Fibroblast of skin of right biceps (primary cell): ENCODE measurements around the gene SAXO2.
"Not testable (repeated sequence)": the region's sequence is repeated elsewhere in the genome, so short reads cannot be mapped to it uniquely, and the experiment has no call there.

Source experiments
- DNase-seq: peaks from one replicate; pipeline ENCODE4 v3.0.0-alpha.2; 2013

SAXO2 gene

DNA sequence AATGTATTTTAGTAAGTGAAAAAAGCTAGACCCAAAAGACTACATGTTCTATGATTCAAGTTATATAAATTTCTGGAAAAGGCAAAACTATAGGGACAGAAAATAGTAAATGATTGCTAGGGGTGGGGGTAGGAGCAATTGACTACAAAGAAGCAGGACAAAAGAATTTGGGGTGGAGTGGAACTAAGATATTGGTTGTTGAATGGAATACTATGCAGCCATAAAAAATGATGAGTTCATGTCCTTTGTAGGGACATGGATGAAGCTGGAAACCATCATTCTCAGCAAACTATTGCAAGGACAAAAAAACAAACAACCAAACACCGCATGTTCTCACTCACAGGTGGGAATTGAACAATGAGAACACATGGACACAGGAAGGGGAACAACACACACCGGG, 25.6 kb downstream of the SAXO2 start:
- DNase-seq: not testable (repeated sequence)

DNA sequence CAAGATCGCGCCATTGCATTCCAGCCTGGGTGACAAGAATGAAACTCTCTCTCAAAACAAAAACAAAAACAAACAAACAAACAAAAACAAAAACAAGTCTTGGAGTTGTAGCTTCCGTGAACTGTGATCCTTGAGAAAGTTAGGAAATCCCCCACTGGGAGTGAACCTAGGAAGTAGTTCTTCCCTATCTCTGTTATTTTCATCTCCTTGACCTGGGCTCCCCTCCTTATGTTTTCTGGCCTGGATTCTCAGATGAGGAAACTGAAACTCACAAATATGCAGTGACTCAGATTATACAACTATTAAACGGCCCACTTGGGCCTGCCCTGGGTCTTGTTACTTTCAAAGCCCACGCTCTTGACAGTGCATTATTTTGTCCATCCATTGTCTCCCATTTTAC, 29.7 kb downstream of the SAXO2 start:
- no peak for DNase-seq

DNA sequence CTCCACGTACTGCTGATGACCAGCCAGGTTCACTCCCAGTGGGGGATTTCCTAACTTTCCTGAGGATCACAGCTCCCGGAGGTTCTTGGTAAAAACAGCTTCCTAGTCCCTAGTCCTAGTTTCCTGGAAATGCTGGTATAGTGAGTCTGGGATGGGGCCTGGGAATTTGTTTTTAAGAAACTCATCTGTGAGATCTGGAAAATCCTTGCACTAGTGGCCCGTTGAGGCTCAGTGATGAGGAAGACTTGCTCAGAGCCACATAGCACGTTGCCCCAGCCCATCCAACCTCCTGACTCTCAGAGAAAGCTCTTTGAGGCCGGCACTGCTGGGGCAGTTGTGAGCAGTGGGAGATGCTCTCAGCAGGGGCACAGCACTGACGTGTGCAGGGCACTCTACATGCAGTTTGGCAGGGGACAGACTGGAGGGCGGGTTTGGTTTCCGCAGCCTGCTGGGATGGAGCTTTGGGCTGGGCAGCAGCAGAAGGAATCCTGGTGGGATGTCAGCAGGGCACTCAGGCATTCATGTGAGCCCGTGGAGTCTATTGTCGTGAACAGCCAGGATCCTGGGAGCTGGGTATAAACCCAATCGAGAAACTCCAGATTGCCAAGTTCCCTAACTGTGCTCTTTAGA, 31.6 kb downstream of the SAXO2 start:
- no peak for DNase-seq

DNA sequence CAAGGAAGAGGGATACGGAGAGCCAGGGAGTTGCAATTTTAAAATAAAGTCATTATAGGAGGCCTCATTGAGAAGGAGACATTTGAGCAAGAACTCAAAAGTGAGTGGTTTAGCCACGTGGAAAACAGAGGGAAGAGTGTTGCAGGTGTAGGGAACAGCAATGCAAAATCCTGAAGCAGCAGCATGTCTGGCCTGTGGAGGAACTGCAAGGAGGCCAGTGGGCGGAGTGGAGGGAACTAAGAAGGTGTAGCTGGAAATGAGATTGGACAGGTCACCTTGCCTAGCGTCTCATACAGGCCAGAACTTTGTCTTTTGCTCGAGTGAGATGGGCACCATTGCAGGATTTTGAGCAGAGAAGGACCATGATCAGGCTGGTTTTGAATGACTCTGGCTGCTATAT, 34.9 kb downstream of the SAXO2 start:
- DNase-seq: no peak

DNA sequence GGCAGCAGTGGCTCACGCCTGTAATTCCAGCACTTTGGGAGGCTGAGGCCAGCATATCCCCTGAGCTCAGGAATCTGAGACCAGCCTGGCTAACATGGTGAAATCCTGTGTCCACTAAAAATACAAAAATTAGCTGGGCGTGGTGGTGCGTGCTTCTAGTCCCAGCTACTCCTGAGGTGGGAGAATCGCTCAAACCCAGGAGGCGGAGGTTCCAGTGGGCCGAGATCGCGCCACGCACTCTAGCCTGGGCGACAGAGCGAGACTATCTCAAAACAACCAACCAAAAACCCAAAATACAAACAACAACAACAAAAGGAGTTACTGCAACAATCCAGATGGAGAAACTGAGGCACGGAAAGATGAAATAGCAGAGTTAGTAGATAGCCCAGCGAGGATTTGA, 35.4 kb downstream of the SAXO2 start:
- DNase-seq: no peak

DNA sequence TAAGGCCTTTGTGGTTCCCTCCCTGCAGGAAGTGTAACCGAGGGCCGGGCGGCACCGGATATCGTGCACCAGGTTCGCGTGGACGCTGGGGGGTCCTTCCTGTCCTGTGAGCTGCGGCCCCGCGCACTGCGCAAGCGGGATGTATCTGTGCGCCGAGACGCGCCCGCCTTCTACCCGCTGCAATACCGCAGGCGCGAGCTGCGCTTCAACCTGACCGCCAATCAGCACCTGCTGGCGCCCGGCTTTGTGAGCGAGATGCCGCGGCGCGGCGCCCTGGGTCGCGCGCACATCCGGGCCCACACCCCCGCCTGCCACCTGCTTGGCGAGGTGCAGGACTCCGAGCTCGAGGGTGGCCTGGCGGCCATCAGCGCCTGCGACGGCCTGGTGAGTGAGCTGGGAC, 35.9 kb downstream of the SAXO2 start:
- no peak for DNase-seq

DNA sequence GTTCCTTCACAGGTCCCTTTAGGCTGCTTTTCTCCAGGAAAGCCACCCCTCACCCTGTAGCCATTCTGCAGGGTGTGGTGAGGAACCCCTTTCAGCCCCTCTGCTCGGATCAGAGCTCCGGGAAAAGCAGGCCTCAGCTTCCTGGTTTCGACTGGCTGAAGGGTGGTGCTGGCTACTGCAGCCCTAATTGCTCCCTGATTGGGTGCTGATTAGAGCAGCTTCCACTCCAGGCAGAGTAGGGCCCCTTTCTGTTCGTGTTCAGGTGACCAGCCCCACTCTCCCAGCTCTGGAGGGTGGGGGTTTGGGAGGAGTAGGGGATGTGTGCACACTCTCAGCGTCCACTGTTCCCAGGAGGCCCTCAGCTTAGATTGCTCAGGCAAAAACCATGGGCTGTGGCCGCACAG, 36.9 kb downstream of the SAXO2 start:
- not testable (repeated sequence) for DNase-seq

DNA sequence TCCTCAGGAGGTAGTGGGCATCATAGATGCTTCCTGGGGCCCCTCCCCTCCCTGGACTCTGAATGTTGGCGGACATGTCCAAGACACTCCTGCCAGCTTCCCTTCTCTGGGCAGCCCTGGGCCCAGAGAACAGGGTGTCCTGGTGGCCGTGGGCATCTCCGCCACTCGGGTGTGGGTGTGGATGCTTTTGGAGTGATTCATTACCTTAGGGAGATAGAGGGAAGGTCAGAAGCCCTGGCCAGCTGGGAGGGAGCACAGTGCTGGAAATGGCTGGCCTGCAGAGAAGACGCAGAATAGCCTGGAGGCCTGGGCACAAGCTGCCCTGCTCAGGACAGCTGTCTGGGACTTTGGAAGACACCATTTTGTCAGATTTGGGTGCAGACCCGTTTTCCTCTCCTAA, 37.7 kb downstream of the SAXO2 start:
- DNase-seq: not testable (repeated sequence)

DNA sequence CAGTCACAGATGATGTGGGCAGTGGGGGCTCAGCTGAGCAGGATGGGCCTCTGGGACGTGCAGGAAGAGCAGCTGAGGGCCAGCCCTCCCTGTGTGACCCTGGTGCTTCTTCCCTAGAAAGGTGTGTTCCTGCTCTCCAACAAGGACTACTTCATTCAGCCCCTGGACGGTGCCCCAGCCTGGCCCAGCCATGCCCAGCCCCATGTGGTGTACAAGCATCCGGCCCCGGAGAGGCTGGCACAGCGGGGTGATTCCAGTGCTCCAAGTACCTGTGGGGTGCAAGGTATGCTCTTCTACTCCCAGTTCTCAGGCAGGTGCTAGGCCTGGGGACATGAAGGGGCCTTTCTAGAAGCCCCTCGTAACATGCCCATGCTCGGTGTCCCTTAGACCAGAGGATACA, 38.3 kb downstream of the SAXO2 start:
- no peak for DNase-seq

DNA sequence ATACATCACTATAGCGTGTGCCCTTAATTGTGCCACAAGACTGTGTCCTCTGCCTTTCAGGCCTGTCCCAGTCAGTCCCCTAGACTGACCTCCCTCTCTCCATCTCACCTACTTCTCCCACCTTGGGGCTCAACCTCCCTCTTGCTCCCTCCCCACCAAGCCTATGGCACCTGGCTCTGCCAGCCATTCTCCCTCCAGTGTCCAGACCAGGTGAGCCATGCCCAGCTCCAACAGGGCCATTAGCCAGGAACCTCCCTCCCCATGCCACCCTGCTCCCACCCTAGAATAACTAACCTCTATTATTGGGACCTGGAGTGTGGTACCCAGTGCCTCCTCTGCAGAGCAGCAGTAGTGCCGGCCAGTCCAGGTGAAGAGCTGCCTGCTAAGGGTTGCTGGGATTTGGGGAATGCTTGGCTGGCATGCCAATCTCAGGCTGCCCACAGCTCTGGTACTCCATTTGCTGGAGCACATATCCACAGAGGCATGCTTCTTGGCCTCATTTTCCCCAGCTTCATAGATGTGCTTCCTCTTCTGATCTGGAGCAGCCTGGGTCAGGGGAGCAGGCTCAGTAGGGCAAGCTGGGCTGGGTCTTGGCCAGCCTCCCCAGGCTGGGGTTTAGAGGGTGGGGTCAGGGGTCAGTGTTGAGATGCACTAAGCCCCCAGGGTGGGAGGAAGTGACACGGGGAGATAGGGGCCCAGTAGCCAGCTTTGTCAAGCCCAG, 38.8 kb downstream of the SAXO2 start:
- DNase-seq: no peak

DNA sequence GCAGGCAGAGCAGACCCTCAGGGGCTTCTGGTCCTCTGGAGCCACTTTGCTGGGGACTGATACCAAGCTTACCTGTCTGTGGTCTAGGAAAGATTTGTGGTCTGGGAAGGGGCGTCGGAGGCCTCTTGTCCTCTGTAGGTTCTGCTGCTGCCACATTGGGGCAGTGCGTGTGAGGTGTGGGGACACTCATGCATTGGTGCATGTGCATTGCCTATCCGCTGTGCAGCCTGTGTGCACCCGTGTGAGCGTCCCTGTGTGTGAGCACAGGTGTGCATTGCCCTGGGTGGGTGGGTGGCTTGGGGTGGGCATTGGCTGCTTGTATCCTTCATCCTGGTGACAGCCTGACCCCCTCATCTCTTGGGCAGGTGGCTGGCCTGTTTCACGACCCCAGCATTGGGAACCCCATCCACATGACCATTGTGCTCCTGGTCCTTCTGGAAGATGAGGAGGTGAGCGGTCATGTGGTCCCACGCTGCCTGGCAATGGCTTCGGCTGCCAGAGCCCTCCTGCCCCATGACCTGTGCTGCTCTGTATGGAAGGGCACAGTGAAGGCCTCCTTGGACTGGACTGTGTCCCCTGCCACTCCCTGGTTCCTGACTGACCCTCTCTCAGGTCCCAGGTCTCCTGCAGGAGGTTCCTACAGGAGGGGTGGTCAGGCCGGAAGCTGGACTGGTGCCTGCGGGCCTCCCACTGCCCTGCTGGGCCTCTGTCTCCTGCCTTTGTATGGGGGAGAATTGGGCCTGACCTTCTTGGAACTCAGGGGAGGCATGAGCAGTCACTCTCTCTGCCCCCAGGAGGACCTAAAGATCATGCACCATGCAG, 41.5 kb downstream of the SAXO2 start:
- DNase-seq: no peak

DNA sequence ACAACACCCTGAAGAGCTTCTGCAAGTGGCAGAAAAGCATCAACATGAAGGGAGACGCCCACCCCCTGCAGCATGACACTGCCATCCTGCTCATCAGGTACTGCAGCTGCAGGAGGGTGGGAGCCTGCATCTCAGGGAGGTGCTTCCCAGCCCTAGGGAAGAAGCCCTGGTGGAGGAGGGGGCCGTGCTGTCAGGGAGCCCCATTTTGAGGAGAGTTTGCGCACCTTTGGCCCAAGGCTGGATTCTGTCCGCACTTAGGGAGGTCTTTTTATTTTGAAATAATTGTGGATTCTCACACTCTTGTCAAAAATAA, 42.1 kb downstream of the SAXO2 start:
- DNase-seq: no peak

DNA sequence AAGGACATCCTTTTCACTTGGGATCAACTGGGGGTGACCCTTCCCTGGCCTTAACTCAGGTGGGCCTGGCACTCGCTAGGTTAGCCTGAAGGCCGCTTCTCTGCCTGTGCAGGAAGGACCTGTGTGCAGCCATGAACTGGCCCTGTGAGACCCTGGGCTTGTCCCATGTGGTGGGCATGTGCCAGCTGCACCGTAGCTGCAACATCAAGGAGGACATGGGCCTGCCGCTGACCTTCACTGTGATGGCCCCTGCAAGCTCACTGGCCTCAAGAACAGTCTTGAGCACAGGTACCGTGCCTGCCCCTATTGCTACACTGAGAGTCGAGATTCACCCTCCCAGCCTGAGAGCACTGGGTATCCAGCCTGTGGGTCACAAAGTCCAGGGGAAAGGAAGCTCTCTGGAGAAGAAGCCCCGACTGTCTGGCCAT, 43.0 kb downstream of the SAXO2 start:
- no peak for DNase-seq

DNA sequence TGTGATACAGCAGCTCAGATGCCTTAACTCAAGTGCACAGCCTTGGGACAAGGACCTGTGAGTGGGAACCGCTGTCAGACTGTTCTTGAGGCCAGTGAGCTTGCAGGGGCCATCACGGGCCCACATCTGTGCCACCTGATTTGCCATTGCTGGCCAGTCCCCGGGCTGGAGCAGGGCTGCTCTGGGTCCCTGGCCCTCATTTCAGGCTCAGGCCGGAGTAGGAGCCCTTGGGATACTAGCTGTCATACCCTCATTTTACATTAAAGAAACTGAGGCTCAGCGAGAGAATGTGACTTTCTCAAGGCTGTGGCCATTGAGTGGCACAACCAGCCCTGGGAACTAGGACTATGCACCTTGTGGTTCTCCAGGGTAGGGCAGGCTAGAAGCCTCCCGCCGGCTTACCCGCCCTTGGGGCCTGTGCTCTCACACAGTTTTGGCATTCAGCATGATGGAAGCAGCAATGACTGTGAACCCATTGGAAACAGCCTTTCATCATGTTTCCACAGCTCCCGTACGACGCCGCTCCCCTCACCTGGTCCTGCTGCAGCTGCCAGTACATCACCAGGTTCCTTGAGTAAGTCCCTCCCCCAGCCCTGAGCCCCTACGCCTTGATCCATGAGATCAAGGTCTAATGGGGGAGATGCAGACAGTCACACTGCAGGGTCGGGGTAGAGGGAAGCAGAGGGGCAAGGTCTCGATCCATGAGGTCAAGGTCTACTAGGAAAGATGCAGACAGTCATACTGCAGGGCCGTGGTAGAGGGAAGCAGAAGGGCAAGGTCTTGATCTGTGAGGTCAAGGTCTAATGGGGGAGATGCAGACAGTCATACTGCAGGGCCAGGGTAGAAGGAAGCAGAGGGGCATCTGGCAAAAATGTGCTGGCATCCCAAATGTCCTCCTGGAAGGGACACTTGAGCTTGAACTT, 44.4 kb downstream of the SAXO2 start:
- DNase-seq: no peak

DNA sequence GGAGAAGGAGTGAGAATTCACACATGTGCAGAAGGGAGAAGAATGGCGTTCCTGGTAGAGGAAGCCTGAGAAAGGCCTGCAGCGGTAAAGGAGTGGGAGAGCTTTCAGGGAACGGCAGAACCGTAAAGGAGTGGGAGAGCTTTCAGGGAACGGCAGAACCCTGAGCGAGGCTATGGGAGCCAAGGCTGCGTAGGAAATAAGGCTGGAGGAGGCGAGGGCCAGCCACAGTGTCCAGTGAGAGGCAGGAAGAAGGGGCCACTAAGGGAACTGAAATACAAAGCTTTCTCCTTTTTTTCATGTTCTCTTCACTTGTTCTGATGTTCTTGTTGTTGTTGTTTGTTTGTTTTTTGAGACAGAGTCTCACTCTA, 45.1 kb downstream of the SAXO2 start:
- no peak for DNase-seq

DNA sequence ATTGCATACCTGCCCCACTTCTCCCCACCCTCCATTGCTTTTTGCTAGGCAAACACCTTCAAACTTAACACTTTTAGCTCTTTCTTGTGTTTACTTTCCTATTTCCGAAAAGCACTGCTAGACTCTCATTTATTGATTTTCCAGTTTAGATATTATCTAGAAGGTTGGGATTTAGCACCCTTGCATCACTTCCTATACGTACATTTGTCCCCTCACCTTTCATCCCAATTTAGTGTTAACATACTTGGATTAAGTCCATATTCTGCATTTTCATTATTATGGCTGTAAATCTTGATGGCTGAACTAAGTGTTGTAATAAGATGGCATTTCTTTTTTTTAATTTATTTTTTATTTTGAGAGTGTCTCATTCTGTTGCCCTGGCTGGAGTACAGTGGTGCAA, 47.2 kb downstream of the SAXO2 start:
- DNase-seq: no peak

DNA sequence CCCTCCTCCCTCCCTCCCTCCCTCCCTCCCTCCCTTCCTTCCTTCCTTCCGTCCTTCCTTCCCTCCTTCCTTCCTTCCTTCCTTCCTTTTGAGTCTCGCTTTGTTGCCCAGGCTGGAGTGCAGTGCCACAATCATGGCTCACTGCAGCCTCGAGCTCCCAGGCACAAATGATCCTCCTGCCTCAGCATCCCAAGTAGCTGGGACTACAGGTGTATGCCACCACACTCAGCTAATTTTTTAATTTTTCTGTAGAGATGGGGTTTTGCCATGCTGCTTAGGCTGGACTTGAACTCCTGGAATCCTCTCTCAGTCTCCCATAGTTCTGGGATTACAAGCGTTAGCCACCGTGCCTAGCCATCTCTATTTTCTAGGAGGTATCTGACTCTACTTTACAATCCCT, 48.7 kb downstream of the SAXO2 start:
- not testable (repeated sequence) for DNase-seq

DNA sequence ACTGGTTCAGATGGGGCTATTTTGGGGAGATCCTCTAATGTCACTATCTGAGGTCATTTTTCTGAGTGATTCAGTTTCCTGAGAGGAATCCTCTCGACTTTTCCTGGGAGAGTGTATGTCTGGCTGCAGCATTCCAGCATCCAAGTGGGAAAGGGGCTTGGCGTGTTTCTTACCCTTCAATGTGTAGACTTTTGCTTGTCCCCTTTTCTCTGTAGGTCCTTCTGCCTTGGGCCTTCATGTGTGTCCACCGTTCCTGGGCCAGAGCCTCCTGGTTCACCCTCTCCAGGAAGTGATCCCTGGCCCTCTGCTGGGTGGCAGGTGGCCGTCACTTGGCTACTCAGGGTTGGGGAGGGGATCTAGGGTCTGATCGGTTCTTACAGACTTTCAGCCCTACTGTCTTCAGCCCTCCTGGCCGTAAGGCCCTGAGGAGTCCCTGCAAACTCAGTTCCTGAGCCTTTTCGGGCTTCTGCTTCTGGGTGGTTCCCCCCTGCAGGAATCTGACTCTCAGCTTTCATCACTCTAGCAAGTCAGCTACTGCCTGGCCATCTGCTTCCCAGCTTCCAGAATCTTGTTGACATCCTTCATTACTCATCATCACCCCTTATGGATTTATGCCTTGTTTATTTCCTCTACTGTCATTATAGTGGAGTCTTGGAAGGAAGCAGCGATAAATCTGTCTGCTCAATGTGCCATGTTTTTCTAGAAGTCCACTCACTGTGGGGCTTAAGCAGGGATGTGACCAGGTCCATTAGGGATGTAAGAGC, 50.1 kb downstream of the SAXO2 start:
- peak; percentile 81 for DNase-seq

DNA sequence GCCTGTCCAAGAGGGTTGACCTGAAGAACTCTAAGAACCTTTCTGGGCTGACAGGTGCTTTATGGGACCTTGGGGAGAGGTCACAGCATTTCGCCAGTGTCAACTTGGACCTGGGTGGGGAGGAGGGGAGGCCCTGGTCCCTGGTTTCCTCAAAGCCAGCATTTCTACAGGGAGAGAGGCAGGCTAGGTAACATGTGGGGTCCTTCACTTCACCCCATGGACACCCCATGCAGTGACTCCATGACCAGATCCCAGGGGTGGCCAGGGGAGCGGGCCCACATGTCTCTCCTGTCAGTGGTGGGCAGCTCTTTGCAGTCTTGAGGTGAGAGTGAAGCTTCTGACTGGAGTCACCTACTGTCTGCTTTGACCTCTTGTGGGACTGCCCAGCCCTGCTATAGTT, 50.8 kb downstream of the SAXO2 start:
- DNase-seq: no peak

DNA sequence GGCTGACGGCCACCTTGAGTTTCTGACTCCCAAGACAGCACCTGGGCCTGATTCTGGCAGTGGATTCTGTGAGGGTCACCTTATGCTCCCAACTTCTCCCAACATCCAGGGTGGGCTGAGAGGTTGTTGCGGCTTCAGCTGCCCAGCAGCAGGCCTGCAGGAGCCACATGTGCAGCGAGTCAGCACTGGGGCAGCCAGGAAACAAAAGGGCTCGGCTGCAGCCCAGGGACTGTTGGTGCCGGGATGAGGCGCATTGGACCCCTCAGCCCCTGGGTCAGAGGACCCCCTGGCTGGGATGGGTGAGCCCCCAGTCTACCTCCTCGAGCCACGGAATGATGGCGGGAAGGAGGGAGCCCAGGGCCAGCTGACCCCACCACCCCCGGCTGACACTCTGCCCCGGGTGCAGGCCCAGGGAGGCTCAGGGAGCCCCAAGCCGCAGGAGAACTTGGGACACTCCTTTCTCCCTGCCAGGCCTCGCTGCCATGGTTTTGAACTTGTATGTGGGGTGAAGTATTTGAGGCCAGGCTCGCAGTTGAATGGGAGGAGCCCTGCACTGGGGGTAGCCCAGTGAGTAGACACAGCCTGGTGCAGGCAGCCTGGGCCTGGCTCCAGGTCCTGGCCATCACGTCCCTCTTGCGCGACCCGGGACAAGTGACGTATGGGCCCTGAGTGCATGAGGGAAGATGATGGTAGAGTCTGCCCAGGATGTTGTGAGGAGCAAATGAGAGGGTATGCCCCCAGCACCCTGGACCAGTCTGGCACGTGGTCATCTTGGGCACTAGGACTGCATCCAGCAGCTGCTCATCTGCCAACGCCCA, 51.5 kb downstream of the SAXO2 start:
- not testable (repeated sequence) for DNase-seq

DNA sequence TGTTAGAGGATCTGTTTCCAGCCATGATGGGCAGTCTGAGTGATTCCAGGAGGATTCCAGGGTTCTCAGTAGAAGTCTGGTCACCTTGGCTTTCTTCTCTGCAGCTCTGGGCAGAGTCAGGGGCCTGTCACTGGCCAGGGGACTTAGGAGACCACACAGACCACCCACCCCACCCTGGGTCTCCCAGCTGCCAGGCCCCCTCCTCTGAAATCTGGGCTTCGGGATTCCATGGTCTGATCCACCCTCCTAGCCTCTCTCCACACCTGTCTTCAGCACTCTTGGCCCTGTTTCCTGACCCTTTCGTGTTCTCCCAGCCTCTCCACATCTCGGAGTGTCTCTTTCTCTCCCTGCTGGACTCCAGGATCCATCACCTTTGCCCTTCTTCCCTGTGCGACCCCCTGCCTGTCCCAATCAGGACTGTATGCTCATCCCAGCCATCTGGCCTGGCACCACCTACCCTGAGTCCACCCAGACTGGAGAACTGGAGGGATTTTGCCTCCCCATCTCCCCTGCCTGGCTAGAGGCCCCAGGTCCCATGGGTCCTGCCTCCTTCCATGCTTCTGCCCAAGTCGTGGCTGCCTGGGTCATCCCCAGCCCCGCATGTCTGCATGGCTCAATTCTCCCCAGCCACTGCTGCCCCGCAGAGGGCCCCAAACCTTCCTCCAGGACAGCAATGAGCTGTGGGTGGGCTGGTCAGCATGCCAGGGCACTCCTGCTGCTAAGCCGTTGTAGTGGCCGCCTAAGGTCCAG, 52.3 kb downstream of the SAXO2 start:
- no peak for DNase-seq
